Right lobe of liver (tissue), 6 donors: ENCODE results near the gene NPC1. TPM values are rescaled to one million over a fixed set of nuclear protein-coding genes. Genes with fewer than 3 reads are reported as not detected.

ENCODE experiments used
- ATAC-seq, 4 donors: fragments of 200-7000 bp; cut with Tn5 transposase; one replicate each; pipeline ENCODE4 v1.9.1; 2020; ENCODE audit warnings: mild to moderate bottlenecking in 4 of 4, moderate library complexity in 4 of 4
- DNase-seq, 3 donors: peaks; one replicate each; pipeline ENCODE4 v3.0.0-alpha.2; 2020
- H3K27ac ChIP-seq, 3 donors: fragments of 200-600 bp; one replicate each; pipeline ENCODE4 v1.8.0; 2022
- H3K27me3 ChIP-seq, 2 donors: fragments of 200-600 bp; one replicate each; pipeline ENCODE4 v1.8.0; 2022
- H3K36me3 ChIP-seq, 4 donors: fragments of 200-600 bp; sonication (generic) in 1 of 4; one replicate each; pipeline versions ENCODE4 v1.5.1 to v1.8.0; 2017 to 2022; ENCODE audit warnings: control low read depth in 1 of 4
- H3K4me1 ChIP-seq, 4 donors: fragments of 200-600 bp; sonication (generic) in 1 of 4; one replicate each; pipeline versions ENCODE4 v1.5.1 to v1.8.0; 2017 to 2022; ENCODE audit warnings: control low read depth in 1 of 4
- H3K4me3 ChIP-seq, 3 donors: fragments of 200-600 bp; one replicate each; pipeline ENCODE4 v1.8.0; 2022
- H3K9me3 ChIP-seq, 4 donors: fragments of 200-600 bp; sonication (generic) in 1 of 4; one replicate each; pipeline versions ENCODE4 v1.5.1 to v1.8.0; 2017 to 2022; ENCODE audit warnings: control low read depth in 1 of 4
- POLR2A ChIP-seq: fragments of 450-650 bp; IDR thresholded peaks from one replicate; pipeline ENCODE4 v1.6.1; 2017; ENCODE audit warnings: antibody characterized with exemption, mild to moderate bottlenecking
- WGBS: methylation state at CpG from one replicate; pipeline ENCODE4 v1.1.6; 2018; ENCODE audit warnings: low coverage, low lambda C conversion rate; ENCODE audit not compliant: insufficient coverage; ENCODE audit errors: missing lambda C conversion rate; 5-methylcytosine and 5-hydroxymethylcytosine counted together
- intact Hi-C, 2 donors: fragments of 100-400 bp; cut with DNase I; formaldehyde crosslinking; loops; one replicate each; pipeline versions ENCODE4 v1.11.2 to v1.14.1; 2022
- total RNA-seq, 6 experiments: library from RNA; depleted of rRNA in 2 of 6; stranded (reverse); fragments of >200 nt in 2 of 6; fragmentation: NEBNext Ultra II Directional in 3 of 6; extraction: Animal tissue kit (Norgen Biotek cat#: 25700) in 3 of 6; gene quantifications; one replicate each; pipeline versions ENCODE4 v1.1.0 to v1.2.4, GENCODE V29; 2016 to 2023
- TF ChIP-seq, protein P1 (sequence below), 4 donors: fragments of 200-600 bp in 3 of 4; fragments of 450-650 bp in 1 of 4; IDR thresholded peaks; one replicate each; pipeline versions ENCODE4 v1.5.1 to v1.8.0; 2016 to 2022; ENCODE audit warnings: antibody characterized with exemption in 4 of 4, mild to moderate bottlenecking in 2 of 4
- donor health status: DM: no; HTN: yes; CAD: no.
- donor health status: DM: no; HTN: no; CAD: no.
- donor health status: DM: no; HTN: no; CAD: no.
- donor health status: DM: no; HTN: yes; CAD: no.
- donor health status: DM: no; HTN: yes; CAD: no.

NPC1 gene
- total RNA-seq, 6 experiments from 2014 or later, result 11.9 to 31.2 (median 20.0) TPM

DNA sequence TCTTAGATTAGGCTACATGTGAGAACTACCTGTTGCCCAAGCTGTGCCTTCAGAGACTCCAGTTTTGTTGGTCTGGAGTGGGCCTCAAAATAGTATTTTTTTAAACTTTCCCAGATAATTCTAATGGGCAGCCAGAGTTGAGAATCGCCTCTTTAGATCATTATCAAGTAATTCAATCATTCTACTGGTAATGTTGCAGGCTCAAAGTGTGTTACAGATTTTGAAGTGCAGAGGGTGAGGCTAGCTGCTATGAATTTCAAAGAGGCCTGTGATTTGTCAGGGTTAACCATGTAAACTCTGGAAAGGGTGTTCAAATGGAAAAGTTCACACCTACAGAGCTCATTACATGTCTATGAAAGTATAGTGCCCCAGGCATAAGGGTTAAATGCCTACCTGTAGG lies 46.3 kb upstream of the NPC1 start:
- ATAC-seq (no peak), DNase-seq (no peak)
- intact Hi-C loops, result no loop called here
- Histone ChIP-seq H3K4me1 (peaks cover 0 to 25% (median 7%) of the 10 kb centered on the region in 4 donors), H3K27me3 (no peaks in the 10 kb centered on the region), H3K9me3 (no peaks in the 10 kb centered on the region), H3K27ac (no peak overlapping the region), H3K36me3 (no peaks in the 10 kb centered on the region), H3K4me3 (no peak overlapping the region)
- TF ChIP-seq POLR2A, result no peak
- TF ChIP-seq, protein P1, sequence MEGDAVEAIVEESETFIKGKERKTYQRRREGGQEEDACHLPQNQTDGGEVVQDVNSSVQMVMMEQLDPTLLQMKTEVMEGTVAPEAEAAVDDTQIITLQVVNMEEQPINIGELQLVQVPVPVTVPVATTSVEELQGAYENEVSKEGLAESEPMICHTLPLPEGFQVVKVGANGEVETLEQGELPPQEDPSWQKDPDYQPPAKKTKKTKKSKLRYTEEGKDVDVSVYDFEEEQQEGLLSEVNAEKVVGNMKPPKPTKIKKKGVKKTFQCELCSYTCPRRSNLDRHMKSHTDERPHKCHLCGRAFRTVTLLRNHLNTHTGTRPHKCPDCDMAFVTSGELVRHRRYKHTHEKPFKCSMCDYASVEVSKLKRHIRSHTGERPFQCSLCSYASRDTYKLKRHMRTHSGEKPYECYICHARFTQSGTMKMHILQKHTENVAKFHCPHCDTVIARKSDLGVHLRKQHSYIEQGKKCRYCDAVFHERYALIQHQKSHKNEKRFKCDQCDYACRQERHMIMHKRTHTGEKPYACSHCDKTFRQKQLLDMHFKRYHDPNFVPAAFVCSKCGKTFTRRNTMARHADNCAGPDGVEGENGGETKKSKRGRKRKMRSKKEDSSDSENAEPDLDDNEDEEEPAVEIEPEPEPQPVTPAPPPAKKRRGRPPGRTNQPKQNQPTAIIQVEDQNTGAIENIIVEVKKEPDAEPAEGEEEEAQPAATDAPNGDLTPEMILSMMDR (IDR thresholded peaks at IDR 0.05), result no peak
- 89% methylated on average over 1 of the region's 1 CpG for WGBS

DNA sequence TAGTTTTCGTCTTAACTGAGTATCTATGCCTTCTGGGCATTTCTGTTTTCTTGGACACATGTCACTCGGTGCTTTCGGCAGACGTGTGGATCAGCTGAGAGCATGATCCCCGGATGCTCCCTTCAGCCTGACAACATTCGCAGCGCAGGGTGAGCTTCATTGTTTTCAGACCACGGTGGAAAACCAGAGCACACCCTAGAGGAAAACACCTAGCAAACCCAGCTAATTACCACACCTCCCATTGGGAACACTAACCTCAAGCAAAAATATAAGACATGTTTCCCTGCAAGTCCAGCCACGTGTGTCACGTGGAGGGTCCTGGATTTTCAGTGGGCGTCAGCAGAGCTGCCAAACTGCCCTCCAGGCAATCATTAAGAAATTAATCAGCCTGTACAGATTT lies 45.4 kb upstream of the NPC1 start:
- H3K27me3 ChIP-seq, result no peaks in the 10 kb centered on the region
- H3K27ac ChIP-seq, result no peak overlapping the region
- TF ChIP-seq, protein P1 (IDR thresholded peaks at IDR 0.05), result no peak
- TF ChIP-seq POLR2A, result no peak
- WGBS, result 64% methylated on average over 8 of the region's 11 CpGs
- H3K9me3 ChIP-seq, result no peaks in the 10 kb centered on the region
- peaks cover 0 to 34% (median 8%) of the 10 kb centered on the region in 4 donors for H3K4me1 ChIP-seq
- H3K4me3 ChIP-seq, result no peak overlapping the region
- DNase-seq, result no peak
- H3K36me3 ChIP-seq, result no peaks in the 10 kb centered on the region
- ATAC-seq, result no peak
- intact Hi-C loops, result no loop called here

DNA sequence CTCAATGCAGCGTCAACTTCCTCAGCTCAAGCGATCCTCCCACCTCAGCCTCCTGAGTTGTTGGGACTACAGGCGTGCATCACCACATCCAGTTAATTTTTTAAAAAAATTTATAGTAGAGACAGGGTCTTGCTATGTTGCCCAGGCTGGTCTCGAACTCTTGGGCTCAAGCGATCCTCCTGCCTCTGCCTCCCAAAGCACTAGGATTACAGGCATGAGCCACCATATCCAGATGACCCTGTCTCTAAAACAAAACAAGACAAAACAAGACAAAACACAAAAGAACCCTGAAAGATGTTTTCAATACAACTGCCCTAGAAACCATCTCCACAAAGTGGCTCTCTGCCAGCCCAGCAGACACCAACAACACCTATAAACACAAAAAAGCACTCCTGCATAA lies 45.0 kb upstream of the NPC1 start:
- Histone ChIP-seq H3K36me3 (no peaks in the 10 kb centered on the region), H3K27me3 (no peaks in the 10 kb centered on the region), H3K9me3 (no peaks in the 10 kb centered on the region), H3K27ac (no peak overlapping the region), H3K4me3 (no peak overlapping the region), H3K4me1 (peaks cover 0 to 38% (median 8%) of the 10 kb centered on the region in 4 donors)
- ATAC-seq, result no peak
- no peak for TF ChIP-seq POLR2A
- TF ChIP-seq, protein P1 (IDR thresholded peaks at IDR 0.05), result no peak
- no peak for DNase-seq
- 88% methylated on average over 5 of the region's 5 CpGs for WGBS
- intact Hi-C loops, result no loop called here

DNA sequence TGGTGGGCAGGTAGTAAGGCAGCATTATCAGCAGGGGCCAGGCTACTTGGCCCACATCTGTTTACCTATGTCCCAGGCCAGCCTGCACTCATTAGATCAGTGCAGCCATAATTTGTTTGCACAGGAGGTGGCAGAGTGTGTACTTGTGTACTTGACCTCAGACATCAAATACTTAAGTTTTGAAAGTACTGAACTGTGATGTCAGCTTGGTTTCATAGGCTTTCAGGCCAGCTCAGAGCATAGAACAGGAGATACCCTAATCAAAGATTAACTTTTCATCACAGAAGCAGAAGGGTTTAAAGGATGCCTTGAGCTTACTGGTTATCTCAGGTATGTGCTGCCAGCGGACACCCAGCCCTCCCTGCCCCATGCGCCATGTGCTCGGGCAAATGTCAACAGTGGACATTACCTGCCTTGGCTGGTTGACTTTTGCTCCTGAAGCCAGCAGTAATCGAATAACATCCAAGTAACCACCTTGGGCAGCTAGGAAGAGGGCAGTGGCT lies 43.2 kb upstream of the NPC1 start:
- DNase-seq, result peak; percentile 81 to 92 (median 89)
- no peaks in the 10 kb centered on the region for H3K9me3 ChIP-seq
- intact Hi-C loops, result no loop called here
- H3K4me1 ChIP-seq, result peaks cover 0 to 38% (median 8%) of the 10 kb centered on the region in 4 donors
- no peak overlapping the region for H3K4me3 ChIP-seq
- H3K36me3 ChIP-seq, result no peaks in the 10 kb centered on the region
- 18% methylated on average over 4 of the region's 4 CpGs for WGBS
- peak; percentile 88 to 95 (median 91) for ATAC-seq
- peak overlapping the region in 2 of 3 donors; percentile 29 to 77 for H3K27ac ChIP-seq
- TF ChIP-seq POLR2A, result no peak
- TF ChIP-seq, protein P1 (IDR thresholded peaks at IDR 0.05), result no peak
- H3K27me3 ChIP-seq, result no peaks in the 10 kb centered on the region

DNA sequence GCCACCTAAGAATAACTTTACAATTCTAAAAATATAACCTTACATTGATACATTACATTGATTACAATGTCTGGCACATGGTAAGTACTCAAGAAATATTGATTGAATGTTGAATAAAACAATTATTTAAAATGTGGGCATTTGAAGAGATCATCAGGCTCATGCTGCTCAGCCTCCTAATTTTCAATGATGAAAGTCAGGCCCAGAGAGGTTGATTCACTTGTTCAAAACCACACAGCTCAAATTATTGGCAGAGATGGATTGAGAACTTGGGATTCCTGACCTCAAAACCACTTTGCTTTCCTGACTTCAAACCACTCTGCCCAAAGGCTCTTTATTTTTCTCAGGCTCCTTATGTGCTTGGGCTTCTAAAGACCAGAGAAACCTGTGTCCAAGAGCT lies 41.7 kb upstream of the NPC1 start:
- Histone ChIP-seq H3K4me3 (no peak overlapping the region), H3K27ac (peak overlapping the region in 1 of 3 donors; percentile 44), H3K36me3 (no peaks in the 10 kb centered on the region), H3K27me3 (no peaks in the 10 kb centered on the region), H3K4me1 (peaks cover 0 to 38% (median 8%) of the 10 kb centered on the region in 4 donors), H3K9me3 (no peaks in the 10 kb centered on the region)
- TF ChIP-seq POLR2A, result no peak
- TF ChIP-seq, protein P1 (IDR thresholded peaks at IDR 0.05), result no peak
- DNase-seq (no peak), ATAC-seq (no peak)
- intact Hi-C loops, result no loop called here
